HepG2 (cell line): ENCODE measurements around the gene DDC. TPM values are rescaled to one million over a fixed set of nuclear protein-coding genes. Genes with fewer than 3 reads are reported as not detected.

ENCODE experiments used
- CREM ChIP-seq, 2 experiments: sonication (generic) in 1 of 2; formaldehyde crosslinking in 1 of 2; IDR thresholded peaks; 2 replicates each; pipeline versions ENCODE4 v1.4.0 to v1.6.1; 2016 to 2020; ENCODE audit warnings: antibody characterized with exemption in 1 of 2, mild to moderate bottlenecking in 1 of 2, missing genetic modification reagents in 1 of 2
- KAT2B ChIP-seq: fragments of 150-350 bp; IDR thresholded peaks from 2 replicates; pipeline ENCODE4 v1.6.1; 2014; ENCODE audit warnings: low read depth, low read length, borderline replicate concordance
- NFE2 ChIP-seq: sonication (generic); formaldehyde crosslinking; IDR thresholded peaks from 2 replicates; pipeline ENCODE4 v1.4.0; 2020; ENCODE audit warnings: missing genetic modification reagents
- PHF20 ChIP-seq: sonication (generic); formaldehyde crosslinking; IDR thresholded peaks from 2 replicates; pipeline ENCODE4 v1.5.0; 2020; ENCODE audit warnings: mild to moderate bottlenecking, missing genetic modification reagents
- PREB ChIP-seq: sonication (generic); formaldehyde crosslinking; IDR thresholded peaks from 2 replicates; pipeline ENCODE4 v1.4.0; 2020; ENCODE audit warnings: missing genetic modification reagents
- SNAPC2 ChIP-seq: sonication (generic); formaldehyde crosslinking; IDR thresholded peaks from 2 replicates; pipeline ENCODE4 v1.8.1; 2022; ENCODE audit warnings: mild to moderate bottlenecking, missing genetic modification reagents
- ZNF160 ChIP-seq: sonication (generic); formaldehyde crosslinking; IDR thresholded peaks from 2 replicates; pipeline ENCODE4 v1.8.0; 2022; ENCODE audit warnings: mild to moderate bottlenecking, inconsistent platforms, missing genetic modification reagents
- ZNF441 ChIP-seq: sonication (generic); formaldehyde crosslinking; IDR thresholded peaks from 2 replicates; pipeline ENCODE4 v1.7.0; 2021; ENCODE audit warnings: missing genetic modification reagents, borderline replicate concordance
- ZNF460 ChIP-seq: sonication (generic); formaldehyde crosslinking; IDR thresholded peaks from 2 replicates; pipeline ENCODE4 v1.5.1; 2020; ENCODE audit warnings: missing genetic modification reagents, mild to moderate bottlenecking, borderline replicate concordance
- ZSCAN31 ChIP-seq: sonication (generic); formaldehyde crosslinking; IDR thresholded peaks from 2 replicates; pipeline ENCODE4 v1.5.0; 2020; ENCODE audit warnings: low read depth, mild to moderate bottlenecking, missing genetic modification reagents
- polyA plus RNA-seq, 8 experiments: library from polyadenylated mRNA; depleted of rRNA in 3 of 8; stranded (reverse) in 7 of 8; unstranded in 1 of 8; fragments of >200 nt; fragmentation: Illumina TruSeq in 4 of 8; extraction: Trizol in 4 of 8; gene quantifications; 2 replicates each; pipeline versions ENCODE4 v1.2.1 to v1.2.3, GENCODE V29; 2011 to 2016; ENCODE audit warnings: low read depth in 4 of 8, missing spikeins in 1 of 8, mixed read lengths in 1 of 8; ENCODE audit not compliant: insufficient read depth in 1 of 8
- total RNA-seq, 5 experiments: library from RNA; depleted of rRNA; stranded (reverse); fragments of >200 nt; fragmentation: Illumina TruSeq; extraction: Trizol; gene quantifications; 2 replicates each; pipeline ENCODE4 v1.2.3, GENCODE V29; 2016; ENCODE audit warnings: low read depth in 1 of 5
- TF ChIP-seq, protein P1 (sequence below), 2 experiments: sonication (generic) in 1 of 2; formaldehyde crosslinking in 1 of 2; IDR thresholded peaks; 2 replicates each; pipeline versions ENCODE4 v1.5.1 to v1.6.1; 2011 to 2020; ENCODE audit warnings: borderline replicate concordance in 1 of 2, low read depth in 1 of 2, low read length in 1 of 2, mild to moderate bottlenecking in 1 of 2, missing genetic modification reagents in 1 of 2, moderate library complexity in 1 of 2

Gene DDC
- total and polyA plus RNA-seq, 2 of the 13 experiments (the other 11 are each of a cell fraction or from before 2014, with no cell fraction given): 11.7 to 93.3 TPM

DNA sequence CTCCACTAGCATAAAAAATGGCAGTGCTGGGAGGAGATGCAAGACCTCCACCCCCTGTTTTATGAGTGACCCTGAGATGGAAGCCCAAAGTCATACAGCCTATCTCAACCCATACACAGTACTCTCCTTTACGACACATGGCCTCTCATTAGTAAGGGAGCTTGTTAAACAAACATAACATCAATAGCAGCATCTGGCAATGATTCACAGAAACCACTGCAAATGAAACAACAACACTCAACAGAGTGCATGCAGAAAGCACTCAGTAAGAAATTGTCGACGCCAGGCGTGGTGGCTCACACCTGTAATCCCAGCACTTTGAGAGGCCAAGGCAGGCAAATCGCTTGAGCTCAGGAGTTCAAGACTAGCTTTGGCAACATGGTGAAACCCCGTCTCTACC lies 87.6 kb downstream of the DDC start (continued):
- TF ChIP-seq, protein P1, sequence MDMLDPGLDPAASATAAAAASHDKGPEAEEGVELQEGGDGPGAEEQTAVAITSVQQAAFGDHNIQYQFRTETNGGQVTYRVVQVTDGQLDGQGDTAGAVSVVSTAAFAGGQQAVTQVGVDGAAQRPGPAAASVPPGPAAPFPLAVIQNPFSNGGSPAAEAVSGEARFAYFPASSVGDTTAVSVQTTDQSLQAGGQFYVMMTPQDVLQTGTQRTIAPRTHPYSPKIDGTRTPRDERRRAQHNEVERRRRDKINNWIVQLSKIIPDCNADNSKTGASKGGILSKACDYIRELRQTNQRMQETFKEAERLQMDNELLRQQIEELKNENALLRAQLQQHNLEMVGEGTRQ (IDR thresholded peaks at IDR 0.05; ENCODE audit: low read depth, low read length): no peak
- TF ChIP-seq, protein P1 (CRISPR knock-in tag; IDR thresholded peaks at IDR 0.05; ENCODE audit: borderline replicate concordance): no peak
- TF ChIP-seq PREB (CRISPR knock-in tag) (no peak), ZSCAN31 (CRISPR knock-in tag) (no peak), SNAPC2 (no peak), CREM (IDR thresholded peaks at IDR 0.05) (no peak), CREM (CRISPR knock-in tag; IDR thresholded peaks at IDR 0.05) (no peak), ZNF160 (CRISPR knock-in tag) (no peak), ZNF441 (CRISPR knock-in tag) (no peak), NFE2 (no peak), KAT2B (no peak), PHF20 (no peak), ZNF460 (CRISPR knock-in tag) (peak; percentile 64; the same call in 1 of the 2 replicates)
